HL-60 (cell line): ENCODE data around the gene TRAPPC3L.

Experiments used
- CTCF ChIP-seq: IDR thresholded peaks from one replicate; pipeline ENCODE4 v1.5.1; 2011; ENCODE audit warnings: low read length, control low read depth, inconsistent platforms; ENCODE audit not compliant: insufficient read depth
- POLR2AphosphoS5 ChIP-seq: IDR thresholded peaks from 2 replicates; pipeline ENCODE4 v1.6.1; 2012; ENCODE audit warnings: low read depth
- SPI1 ChIP-seq: IDR thresholded peaks from 2 replicates; pipeline ENCODE4 v1.6.1; 2012; ENCODE audit warnings: low read depth, mild to moderate bottlenecking, borderline replicate concordance

- TF ChIP-seq SPI1 (no peak), CTCF (no peak), POLR2AphosphoS5 (no peak)
These were observed 82.2 kb downstream of the TRAPPC3L start for GRCh38 chr6:116463301-116463700.
